CD4-positive, alpha-beta T cell treated with Interleukin-17A for 1 hour (primary cell): Measurements from ENCODE around the gene FOXO3.

ENCODE experiments used
- DNase-seq: peaks from one replicate; pipeline ENCODE4 v3.0.0-alpha.2; 2020

Gene FOXO3

GRCh38 chr6:108576709-108577108, 16.0 kb downstream of the FOXO3 start:
- DNase-seq, result no peak

GRCh38 chr6:108578166-108578565, 17.4 kb downstream of the FOXO3 start:
- no peak for DNase-seq

GRCh38 chr6:108578595-108579327, 18.0 kb downstream of the FOXO3 start:
- DNase-seq, result no peak

GRCh38 chr6:108579328-108579721, 18.6 kb downstream of the FOXO3 start:
- DNase-seq, result no peak

GRCh38 chr6:108580646-108581045, 19.9 kb downstream of the FOXO3 start:
- DNase-seq, result no peak

GRCh38 chr6:108581237-108581931, 20.7 kb downstream of the FOXO3 start:
- peak; percentile 45 for DNase-seq

GRCh38 chr6:108581932-108582475, 21.3 kb downstream of the FOXO3 start:
- DNase-seq, result no peak

GRCh38 chr6:108582618-108583017, 21.9 kb downstream of the FOXO3 start:
- DNase-seq, result no peak

- DNase-seq, result no peak
These were observed 23.6 kb downstream of the FOXO3 start for GRCh38 chr6:108584323-108584722.

- no peak for DNase-seq
These were observed 24.6 kb downstream of the FOXO3 start for GRCh38 chr6:108585359-108585758.

GRCh38 chr6:108585921-108586536, 25.3 kb downstream of the FOXO3 start:
- DNase-seq, result no peak

- DNase-seq, result no peak
These were observed 26.7 kb downstream of the FOXO3 start for GRCh38 chr6:108587258-108588059.

- DNase-seq, result no peak
These were observed 27.9 kb downstream of the FOXO3 start for GRCh38 chr6:108588586-108588985.

- no peak for DNase-seq
These were observed 28.6 kb downstream of the FOXO3 start for GRCh38 chr6:108589244-108589791.

GRCh38 chr6:108591040-108591816, 30.5 kb downstream of the FOXO3 start:
- no peak for DNase-seq

- peak; percentile 66 for DNase-seq
These were observed 31.9 kb downstream of the FOXO3 start for GRCh38 chr6:108592371-108593337.

- no peak for DNase-seq
These were observed 33.4 kb downstream of the FOXO3 start for GRCh38 chr6:108594151-108594550.

- no peak for DNase-seq
These were observed 33.9 kb downstream of the FOXO3 start for GRCh38 chr6:108594640-108595039.

- DNase-seq, result no peak
These were observed 36.2 kb downstream of the FOXO3 start for GRCh38 chr6:108596956-108597355.

GRCh38 chr6:108597572-108598304, 37.0 kb downstream of the FOXO3 start:
- DNase-seq, result no peak
